WTC11 (cell line): Measurements from ENCODE around the gene ANTXR1.

Source experiments
- ATF1 ChIP-seq: sonication (generic); formaldehyde crosslinking; IDR thresholded peaks from 2 replicates; pipeline ENCODE4 v1.8.1; 2023; ENCODE audit warnings: mild to moderate bottlenecking, moderate library complexity, missing genetic modification reagents
- CREM ChIP-seq: sonication (generic); formaldehyde crosslinking; IDR thresholded peaks from 2 replicates; pipeline ENCODE4 v1.8.1; 2022; ENCODE audit warnings: mild to moderate bottlenecking, missing genetic modification reagents, moderate library complexity
- TCF7 ChIP-seq: sonication (generic); formaldehyde crosslinking; IDR thresholded peaks from 2 replicates; pipeline ENCODE4 v1.8.0; 2022; ENCODE audit warnings: mild to moderate bottlenecking, low read depth, missing genetic modification reagents, moderate library complexity
- ZNF532 ChIP-seq: fragments of 250-450 bp; sonication (Bioruptor Pico); IDR thresholded peaks from 2 replicates; pipeline ENCODE4 v1.9.0; 2021; ENCODE audit warnings: mild to moderate bottlenecking, borderline replicate concordance
- TF ChIP-seq, protein P1 (sequence below): fragments of 200-600 bp; IDR thresholded peaks from 2 replicates; pipeline ENCODE4 v1.8.0; 2022; ENCODE audit warnings: antibody characterized with exemption
- TF ChIP-seq, protein P2 (sequence below): sonication (generic); formaldehyde crosslinking; IDR thresholded peaks from 2 replicates; pipeline ENCODE4 v1.8.0; 2023; ENCODE audit warnings: missing genetic modification reagents

DNA sequence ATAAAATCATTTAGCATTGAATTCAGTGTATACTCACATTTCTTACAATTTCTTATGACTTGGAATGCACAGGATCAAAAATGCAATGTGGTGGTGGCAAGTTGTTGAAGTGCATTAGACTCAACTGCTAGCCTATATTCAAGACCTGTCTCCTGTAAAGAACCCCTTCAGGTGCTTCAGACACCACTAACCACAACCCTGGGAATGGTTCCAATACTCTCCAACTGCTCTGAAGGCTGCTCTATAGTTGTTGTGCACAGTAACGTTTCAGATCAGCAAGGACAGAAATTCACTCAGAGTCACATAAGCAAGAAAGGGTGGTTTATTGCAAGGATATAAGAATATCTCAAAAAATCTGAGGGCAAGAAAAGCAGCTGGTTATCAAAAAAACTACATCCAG is 32.0 kb upstream of the ANTXR1 start:
- TF ChIP-seq ATF1 (no peak), ZNF532 (CRISPR knock-in tag) (no peak), CREM (no peak), TCF7 (CRISPR knock-in tag) (no peak)
- TF ChIP-seq, protein P1, sequence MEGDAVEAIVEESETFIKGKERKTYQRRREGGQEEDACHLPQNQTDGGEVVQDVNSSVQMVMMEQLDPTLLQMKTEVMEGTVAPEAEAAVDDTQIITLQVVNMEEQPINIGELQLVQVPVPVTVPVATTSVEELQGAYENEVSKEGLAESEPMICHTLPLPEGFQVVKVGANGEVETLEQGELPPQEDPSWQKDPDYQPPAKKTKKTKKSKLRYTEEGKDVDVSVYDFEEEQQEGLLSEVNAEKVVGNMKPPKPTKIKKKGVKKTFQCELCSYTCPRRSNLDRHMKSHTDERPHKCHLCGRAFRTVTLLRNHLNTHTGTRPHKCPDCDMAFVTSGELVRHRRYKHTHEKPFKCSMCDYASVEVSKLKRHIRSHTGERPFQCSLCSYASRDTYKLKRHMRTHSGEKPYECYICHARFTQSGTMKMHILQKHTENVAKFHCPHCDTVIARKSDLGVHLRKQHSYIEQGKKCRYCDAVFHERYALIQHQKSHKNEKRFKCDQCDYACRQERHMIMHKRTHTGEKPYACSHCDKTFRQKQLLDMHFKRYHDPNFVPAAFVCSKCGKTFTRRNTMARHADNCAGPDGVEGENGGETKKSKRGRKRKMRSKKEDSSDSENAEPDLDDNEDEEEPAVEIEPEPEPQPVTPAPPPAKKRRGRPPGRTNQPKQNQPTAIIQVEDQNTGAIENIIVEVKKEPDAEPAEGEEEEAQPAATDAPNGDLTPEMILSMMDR, result no peak
- TF ChIP-seq, protein P2, sequence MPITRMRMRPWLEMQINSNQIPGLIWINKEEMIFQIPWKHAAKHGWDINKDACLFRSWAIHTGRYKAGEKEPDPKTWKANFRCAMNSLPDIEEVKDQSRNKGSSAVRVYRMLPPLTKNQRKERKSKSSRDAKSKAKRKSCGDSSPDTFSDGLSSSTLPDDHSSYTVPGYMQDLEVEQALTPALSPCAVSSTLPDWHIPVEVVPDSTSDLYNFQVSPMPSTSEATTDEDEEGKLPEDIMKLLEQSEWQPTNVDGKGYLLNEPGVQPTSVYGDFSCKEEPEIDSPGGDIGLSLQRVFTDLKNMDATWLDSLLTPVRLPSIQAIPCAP, result no peak
